HG03135 (cell line): ENCODE results near the gene SOX14.

Experiments used
- ATAC-seq: cut with Tn5 transposase; IDR thresholded peaks from one replicate; pipeline ENCODE4 v1.9.1; 2021; ENCODE audit warnings: mild to moderate bottlenecking, moderate library complexity; ENCODE audit not compliant: unreplicated experiment

The SOX14 gene

DNA sequence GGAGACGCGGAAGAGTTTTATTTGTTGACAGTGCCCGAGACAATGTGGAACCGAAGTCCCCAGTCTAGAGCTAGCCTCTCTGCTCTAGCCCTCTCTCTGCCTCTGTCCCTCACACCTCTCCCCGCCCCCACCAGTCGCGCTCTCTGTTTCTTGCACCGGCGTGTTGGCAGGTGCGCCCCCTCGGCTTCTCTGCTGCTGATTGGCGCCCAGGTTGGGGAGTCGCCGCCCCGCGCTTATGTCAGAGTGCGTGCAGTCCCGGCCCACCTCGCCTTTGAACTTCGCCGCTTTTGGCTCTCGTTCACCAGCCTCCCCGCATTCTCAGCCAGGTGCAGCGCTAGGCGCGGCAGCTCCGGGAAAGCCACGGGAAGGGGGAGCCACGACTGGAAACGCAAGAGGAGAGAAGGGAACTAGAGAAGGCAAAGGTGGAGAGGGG is at the start of gene SOX14:
SOX14 (plus strand) TSS at position 315 of the 433 bp plus-strand sequence. CDS start 470 bp downstream, outside the sequence.
- no peak for ATAC-seq

GRCh38 chr3:137714551-137714950 is 49.6 kb upstream of the SOX14 start:
- ATAC-seq, result no peak

- no peak for ATAC-seq
These were observed 39.9 kb upstream of the SOX14 start for GRCh38 chr3:137724240-137724639.

DNA sequence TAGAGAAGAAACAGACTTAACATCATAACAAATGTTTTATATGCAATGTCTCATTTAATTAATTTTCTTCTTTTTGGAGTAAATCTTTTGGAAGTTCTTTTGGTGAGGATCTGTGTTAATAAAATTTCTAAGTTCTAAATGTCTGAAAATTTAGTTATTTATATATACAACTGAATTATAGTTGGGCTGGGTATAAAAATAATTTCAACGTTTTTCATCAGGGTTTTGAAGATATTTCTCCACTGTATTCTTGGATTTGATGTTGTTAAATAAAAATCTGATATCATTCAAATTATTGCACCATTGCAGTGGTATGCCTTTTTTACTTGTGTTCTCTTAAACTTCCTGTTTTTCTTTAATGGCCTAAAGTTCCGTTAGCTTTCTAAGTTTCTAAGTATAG is 26.9 kb upstream of the SOX14 start:
- ATAC-seq, result no peak

DNA sequence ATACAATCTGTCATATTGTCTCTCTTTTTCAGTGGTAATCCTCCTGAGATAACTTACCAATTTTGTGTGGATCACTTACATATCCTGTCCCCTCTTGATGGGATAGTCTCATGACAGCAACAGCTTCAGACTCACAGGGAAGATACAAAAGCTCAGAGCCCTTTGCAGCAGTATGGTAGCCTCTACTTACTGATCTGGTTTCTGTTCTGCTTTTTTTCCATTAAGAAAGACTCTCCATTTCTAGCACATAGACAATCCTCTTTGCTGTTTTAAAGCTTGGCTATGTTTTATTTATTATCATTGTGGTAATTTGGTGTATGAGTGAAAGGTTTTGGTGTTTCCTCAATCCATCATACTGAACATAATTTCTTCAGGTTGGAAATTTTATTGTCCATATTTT is 25.4 kb upstream of the SOX14 start:
- ATAC-seq, result no peak

GRCh38 chr3:137743608-137744007 is 20.5 kb upstream of the SOX14 start:
- ATAC-seq, result no peak

DNA sequence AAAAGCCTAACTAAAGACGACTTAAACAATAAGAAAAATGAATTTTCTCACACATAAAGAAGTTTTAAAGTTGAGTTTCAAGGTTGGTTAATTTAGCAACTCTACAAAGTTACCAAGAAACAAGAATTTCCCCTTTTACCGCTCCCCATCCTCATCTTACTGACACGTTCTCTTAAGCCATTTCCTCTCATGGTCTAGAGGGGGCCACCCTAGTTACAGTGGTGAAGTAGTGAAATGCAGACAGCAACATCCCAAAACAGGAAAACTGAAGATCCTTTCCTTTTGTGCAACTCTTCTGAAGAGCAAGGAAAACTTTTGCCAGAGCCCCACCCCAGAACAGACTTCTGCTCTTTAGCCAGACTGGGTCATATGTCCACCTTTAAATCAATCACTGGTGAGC is 17.3 kb upstream of the SOX14 start:
- ATAC-seq, result no peak

DNA sequence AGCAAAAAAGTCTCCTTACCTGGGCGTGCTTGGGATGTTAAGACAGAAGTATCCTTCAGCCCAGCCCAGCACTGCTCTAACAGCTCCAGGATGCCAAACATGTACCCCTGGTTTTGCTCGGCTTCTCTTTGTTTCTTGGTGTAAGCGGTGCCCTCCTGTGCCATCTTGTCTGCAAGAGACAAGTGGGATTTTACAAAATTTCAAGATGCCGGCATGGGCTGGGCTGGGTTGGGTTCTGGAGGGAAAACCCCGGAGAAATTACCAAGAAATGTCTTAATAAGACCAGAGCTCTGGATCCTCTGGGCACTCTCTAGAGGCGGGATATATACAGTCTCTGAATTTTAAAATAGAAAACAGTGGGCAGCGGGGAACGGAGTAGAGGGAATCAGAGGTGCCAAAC is 4.6 kb upstream of the SOX14 start:
- ATAC-seq, result no peak

DNA sequence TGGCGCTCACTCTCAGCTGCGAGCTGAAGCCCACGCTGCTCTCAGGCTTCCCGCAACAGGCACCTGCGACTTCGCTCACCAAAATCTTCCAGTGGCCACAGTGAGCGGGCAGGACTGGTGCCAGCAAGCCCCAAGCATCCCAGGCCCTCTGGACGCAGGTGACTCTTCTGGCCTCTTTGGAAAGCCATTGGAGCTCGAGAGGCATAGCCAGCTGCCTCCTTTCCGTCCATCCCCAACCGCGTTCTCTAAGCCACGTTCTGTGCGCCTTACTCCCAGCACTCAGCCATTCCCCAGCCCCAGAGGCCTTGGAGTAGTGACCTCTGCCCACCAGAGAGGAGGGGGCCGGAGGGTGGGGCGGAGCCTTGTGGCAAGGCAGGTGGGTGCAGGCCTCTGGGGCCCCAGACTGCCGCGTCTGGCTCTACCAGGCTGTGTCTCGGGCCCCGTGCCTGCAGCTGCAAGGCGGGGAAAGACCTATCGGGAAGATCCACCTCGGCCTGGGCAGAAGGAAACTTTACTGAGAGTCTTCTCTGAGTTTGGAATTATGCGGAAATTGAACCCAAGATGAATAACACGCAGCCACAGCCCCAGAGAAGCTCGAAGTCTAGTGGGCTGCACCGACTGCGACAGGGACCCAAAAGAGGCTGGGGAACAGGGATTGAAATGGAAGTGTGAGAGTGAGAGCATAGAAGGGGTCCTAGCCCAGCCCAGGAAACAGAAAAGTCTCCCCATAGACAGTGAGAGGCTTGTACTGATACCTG is 3.6 kb upstream of the SOX14 start:
- no peak for ATAC-seq

GRCh38 chr3:137761099-137761562 is 3.0 kb upstream of the SOX14 start:
- no peak for ATAC-seq

GRCh38 chr3:137761563-137762503 is 2.3 kb upstream of the SOX14 start:
- ATAC-seq, result no peak

DNA sequence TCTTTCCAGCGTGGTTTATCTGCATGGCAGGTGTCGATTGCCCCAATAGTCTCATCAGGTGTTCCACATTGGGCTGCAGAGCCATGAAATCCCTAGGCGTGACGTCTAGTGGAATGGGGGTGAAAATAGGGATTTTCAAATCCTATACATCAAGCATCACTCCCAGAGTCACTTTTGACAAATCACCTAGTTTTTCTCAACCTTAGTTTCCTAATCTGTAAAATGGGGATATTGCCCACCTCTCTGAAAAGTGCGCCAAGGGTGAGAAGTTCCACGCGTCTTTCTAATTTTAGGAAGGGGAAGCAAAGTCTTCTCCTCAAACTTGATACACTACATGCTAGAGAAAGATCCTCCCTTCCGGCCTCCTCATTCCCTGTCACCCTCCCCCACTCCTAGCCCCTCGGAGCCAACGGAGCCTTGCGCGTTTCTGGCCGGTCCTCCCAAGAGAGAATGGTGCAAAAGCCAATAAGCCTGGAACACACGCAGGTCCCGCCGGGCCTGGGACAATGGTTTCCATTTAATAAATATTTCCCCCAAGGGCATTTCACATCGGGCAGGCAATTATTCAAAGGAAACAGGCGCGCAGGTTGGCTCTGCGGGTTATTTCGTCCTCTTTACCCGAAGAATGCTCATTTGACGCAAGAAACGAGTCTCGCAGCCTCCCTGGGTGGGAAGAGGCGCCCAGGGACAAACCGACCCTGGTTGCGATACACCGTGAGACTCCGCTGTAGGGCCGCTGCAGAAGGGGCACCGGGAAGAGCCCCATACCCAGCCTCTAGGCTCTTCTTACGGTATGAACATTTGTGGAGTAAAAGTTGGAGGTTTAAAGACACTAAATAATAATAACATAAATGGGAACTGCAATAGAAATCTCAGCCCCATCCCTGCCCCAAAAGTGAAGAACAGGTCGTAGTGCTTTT is 1.2 kb upstream of the SOX14 start:
- no peak for ATAC-seq

GRCh38 chr3:137763594-137763938 is 549 bp upstream of the SOX14 start:
- no peak for ATAC-seq

- no peak for ATAC-seq
These were observed 621 bp downstream of the SOX14 start for GRCh38 chr3:137764563-137765309.

DNA sequence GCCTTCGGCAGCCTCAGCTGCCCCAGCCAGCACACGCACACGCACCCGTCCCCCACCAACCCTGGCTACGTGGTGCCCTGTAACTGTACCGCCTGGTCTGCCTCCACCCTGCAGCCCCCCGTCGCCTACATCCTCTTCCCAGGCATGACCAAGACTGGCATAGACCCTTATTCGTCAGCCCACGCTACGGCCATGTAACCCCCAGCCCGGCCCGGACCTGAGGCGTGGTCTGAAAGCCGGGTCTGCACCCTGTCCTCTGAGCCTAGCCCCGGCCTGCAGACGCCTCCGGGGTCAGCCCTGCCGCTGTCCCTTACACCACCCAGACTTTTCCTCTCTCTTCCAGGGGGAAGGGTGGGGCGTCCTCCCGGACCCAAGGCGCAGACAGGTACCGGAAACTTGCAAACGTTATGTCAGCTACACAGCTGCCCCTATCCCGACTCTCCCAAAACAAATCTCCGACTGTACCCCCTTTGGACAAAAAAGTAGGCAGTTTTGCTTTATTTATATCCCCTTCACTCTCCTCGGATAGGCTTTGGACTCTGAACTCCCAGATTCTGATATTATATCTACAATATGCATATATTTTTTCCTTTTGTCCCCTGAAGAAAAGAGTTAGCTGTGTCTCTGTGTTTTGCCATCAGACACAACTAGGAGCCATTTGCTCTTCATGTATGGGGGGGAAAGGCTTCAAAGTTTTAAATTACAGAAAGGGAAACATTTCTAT is 1.4 kb downstream of the SOX14 start:
- no peak for ATAC-seq

DNA sequence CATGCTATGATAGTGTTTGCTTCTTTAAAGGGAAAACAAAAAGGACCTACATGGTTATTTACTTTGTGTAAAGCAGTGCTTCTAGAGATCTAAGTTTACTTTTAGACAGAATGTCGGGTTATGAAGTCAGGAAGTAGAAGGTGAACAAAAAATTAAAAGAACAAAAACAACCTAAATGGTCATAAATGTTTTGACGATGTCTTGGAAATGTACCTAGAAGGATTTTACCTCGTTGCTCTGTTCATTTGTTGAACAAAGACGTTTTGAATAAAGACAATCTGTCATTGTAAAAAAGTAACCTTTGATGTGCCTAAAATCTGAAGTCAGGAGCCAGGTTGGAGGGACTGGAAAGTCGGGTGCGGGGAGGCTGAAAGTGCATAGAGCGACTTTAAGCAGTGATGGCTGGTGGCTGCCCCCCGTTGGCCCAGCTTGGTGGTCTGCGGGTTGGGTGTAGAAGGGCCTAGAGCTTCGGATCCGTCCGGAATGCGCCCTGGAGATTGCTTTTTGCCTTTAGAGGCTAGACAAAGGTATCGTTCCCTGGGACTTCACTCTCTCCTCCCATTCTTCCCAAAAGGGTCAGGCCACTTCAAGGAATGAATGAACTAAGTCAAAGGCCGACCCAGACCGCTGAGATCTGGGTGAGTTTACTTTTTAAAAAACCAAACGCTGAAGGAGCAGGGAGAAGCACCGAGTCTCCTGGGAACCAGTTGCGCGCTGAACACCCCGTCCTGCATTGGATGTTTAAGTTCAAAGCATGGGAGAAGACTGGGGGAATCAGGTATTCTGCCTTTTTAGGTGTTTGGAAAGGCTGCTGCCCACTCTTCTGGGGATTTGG is 2.1 kb downstream of the SOX14 start:
- ATAC-seq, result no peak

DNA sequence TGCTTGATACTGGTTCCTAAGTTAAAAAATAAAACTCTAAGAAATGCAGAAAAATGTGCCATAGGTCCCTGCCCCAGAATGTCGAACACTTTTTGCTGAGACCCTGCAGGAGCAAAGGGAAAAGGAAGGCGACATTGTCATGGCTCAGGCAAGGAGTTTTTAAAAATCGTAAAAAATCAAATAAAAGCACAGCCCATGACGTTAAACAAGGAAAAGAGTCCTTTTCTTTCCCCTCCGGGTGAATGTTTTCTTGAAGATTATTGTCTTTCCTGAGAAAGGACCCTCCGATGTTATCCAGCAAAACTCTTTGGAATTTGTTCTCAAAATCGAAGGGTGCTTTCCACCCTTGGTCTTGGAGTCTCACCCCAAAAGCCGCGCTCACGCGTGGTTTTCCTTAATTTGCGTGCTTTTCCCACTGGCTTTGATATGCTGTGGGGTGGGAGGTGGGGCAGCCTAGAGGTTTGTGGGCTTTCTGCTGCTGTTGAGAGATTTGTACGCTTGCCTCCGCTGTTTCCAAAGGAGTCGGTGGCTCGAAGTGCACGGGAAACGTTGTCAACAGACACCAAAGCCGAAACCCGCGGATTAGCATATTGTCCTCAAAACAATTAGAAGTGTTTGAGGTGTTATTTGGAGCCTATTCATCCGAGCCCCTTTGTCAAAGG is 2.9 kb downstream of the SOX14 start:
- ATAC-seq, result no peak
